ENCODE measurements around the gene CALML5. TPM values are rescaled to one million over a fixed set of nuclear protein-coding genes. Genes with fewer than 3 reads are reported as not detected.
A peak's percentile ranks its signal among the peaks of the same experiment; 100 is the strongest.

The CALML5 gene
- total and polyA plus RNA-seq, 9 of the 15 experiments (the other 6 are each of a cell fraction or from before 2014, with no cell fraction given) = not detected

- in situ Hi-C loops (cut with MboI) = no loop called here
- H3K36me3 ChIP-seq (ENCODE audit: control insufficient read depth, insufficient read depth, low read length) = no peaks in the 10 kb centered on the region
- H4K20me1 ChIP-seq (replicated peaks; ENCODE audit: control insufficient read depth, insufficient read depth, low read length) = no peaks in the 10 kb centered on the region
- ChIA-PET POLR2A (interaction anchor here (0.6 to 1.0 kb wide), 3 partner anchors 19 to 360 kb away, joined by 3 to 4 read pairs (median 3); partner anchors contain the start of genes ANKRD16 and FBH1), CTCF (ENCODE audit: low intra/inter-chr PET ratio) (no interaction called here)
- no peak overlapping the region for H2AFZ ChIP-seq (ENCODE audit: low read depth, low read length)
- H3K79me2 ChIP-seq (ENCODE audit: control insufficient read depth, insufficient read depth, low read length) = no peaks in the 10 kb centered on the region
- no peak overlapping the region for H3K4me2 ChIP-seq (ENCODE audit: insufficient read depth, low read length)
- BruUV-seq (replicated peaks) = no TSS peak
- H3K9me3 ChIP-seq (replicated peaks; ENCODE audit: control insufficient read depth, insufficient read depth, low read depth, low read length) = no peaks in the 10 kb centered on the region
- intact Hi-C loops (cut with micrococcal nuclease) = no loop called here
- H3K27ac ChIP-seq (ENCODE audit: extremely low read depth, low read depth, low read length) = no peak overlapping the region
- no peak overlapping the region for H3K9ac ChIP-seq (ENCODE audit: insufficient read depth in 1 of 2, low read depth in 2 of 2, low read length in 2 of 2)
- H3K27me3 ChIP-seq (ENCODE audit: control insufficient read depth in 2 of 2, insufficient read depth in 2 of 2, low read length in 2 of 2) = no peaks in the 10 kb centered on the region
- ATAC-seq (no peak), DNase-seq (ENCODE audit: extremely low read depth in 1 of 4, low spot score in 3 of 4) (no peak), FAIRE-seq (no peak)
- WGBS (ENCODE audit: insufficient coverage, low coverage, missing lambda C conversion rate) = 71% methylated on average over 7 of the region's 7 CpGs
- no peaks in the 10 kb centered on the region for H3K9me1 ChIP-seq (ENCODE audit: control insufficient read depth, insufficient read depth, low read length)
- H3K4me3 ChIP-seq = no peak overlapping the region
- peaks cover 8 to 32% of the 10 kb centered on the region in 2 experiments; a peak in 3 of 5 replicates for H3K4me1 ChIP-seq (replicated peaks in 1 of 2; ENCODE audit: control insufficient read depth in 2 of 2, insufficient read depth in 2 of 2, low read length in 2 of 2)
- no peak for TF ChIP-seq RAD21 (CRISPR knock-in tag; conservative IDR thresholded peaks at IDR 0.05 in 1 of 2, IDR thresholded peaks at IDR 0.05 in 1 of 2)
- no peak for TF ChIP-seq RNF219 (CRISPR knock-in tag; IDR thresholded peaks at IDR 0.05)
- no peak for TF ChIP-seq ZNF311 (CRISPR knock-in tag; IDR thresholded peaks at IDR 0.05)
- TF ChIP-seq, protein P1, sequence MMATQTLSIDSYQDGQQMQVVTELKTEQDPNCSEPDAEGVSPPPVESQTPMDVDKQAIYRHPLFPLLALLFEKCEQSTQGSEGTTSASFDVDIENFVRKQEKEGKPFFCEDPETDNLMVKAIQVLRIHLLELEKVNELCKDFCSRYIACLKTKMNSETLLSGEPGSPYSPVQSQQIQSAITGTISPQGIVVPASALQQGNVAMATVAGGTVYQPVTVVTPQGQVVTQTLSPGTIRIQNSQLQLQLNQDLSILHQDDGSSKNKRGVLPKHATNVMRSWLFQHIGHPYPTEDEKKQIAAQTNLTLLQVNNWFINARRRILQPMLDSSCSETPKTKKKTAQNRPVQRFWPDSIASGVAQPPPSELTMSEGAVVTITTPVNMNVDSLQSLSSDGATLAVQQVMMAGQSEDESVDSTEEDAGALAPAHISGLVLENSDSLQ (IDR thresholded peaks at IDR 0.05) = peak; percentile 18; the same call in 1 of the 2 replicates
- TF ChIP-seq SMARCE1 (IDR thresholded peaks at IDR 0.05) = no peak
- no peak for TF ChIP-seq PRDM10 (IDR thresholded peaks at IDR 0.05; ENCODE audit: partially characterized antibody)
- TF ChIP-seq ZNF143 (CRISPR knock-in tag; IDR thresholded peaks at IDR 0.05) = no peak
- no peak for TF ChIP-seq TRIM28 (IDR thresholded peaks at IDR 0.05)
- no peak for TF ChIP-seq BRF1 (IDR thresholded peaks at IDR 0.05; ENCODE audit: borderline replicate concordance, extremely low read depth, insufficient read length)
- TF ChIP-seq VEZF1 (CRISPR knock-in tag; IDR thresholded peaks at IDR 0.05) = no peak
- TF ChIP-seq, protein P2, sequence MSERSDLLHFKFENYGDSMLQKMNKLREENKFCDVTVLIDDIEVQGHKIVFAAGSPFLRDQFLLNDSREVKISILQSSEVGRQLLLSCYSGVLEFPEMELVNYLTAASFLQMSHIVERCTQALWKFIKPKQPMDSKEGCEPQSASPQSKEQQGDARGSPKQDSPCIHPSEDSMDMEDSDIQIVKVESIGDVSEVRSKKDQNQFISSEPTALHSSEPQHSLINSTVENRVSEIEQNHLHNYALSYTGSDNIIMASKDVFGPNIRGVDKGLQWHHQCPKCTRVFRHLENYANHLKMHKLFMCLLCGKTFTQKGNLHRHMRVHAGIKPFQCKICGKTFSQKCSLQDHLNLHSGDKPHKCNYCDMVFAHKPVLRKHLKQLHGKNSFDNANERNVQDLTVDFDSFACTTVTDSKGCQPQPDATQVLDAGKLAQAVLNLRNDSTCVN (CRISPR knock-in tag; IDR thresholded peaks at IDR 0.05) = no peak
Observed at GRCh38 chr10:5529702-5530411, 30.5 kb upstream of the CALML5 start.
